HFF-Myc (cell line): ENCODE data around the gene CACNA1C.

Source experiments
- DNase-seq: peaks from one replicate; pipeline ENCODE4 v3.0.0-alpha.2; 2011; ENCODE audit warnings: low read depth; ENCODE audit errors: extremely low read depth
- H3K4me3 ChIP-seq: replicated peaks from 2 replicates; pipeline ENCODE4 v1.5.1; 2011; ENCODE audit warnings: low read depth, mild to moderate bottlenecking, control low read depth, low read length
- CTCF ChIP-seq: IDR thresholded peaks from 2 replicates; pipeline ENCODE4 v1.5.1; 2012; ENCODE audit warnings: mild to moderate bottlenecking, low read depth, low read length, control low read depth; ENCODE audit errors: missing control alignments

The CACNA1C gene

DNA sequence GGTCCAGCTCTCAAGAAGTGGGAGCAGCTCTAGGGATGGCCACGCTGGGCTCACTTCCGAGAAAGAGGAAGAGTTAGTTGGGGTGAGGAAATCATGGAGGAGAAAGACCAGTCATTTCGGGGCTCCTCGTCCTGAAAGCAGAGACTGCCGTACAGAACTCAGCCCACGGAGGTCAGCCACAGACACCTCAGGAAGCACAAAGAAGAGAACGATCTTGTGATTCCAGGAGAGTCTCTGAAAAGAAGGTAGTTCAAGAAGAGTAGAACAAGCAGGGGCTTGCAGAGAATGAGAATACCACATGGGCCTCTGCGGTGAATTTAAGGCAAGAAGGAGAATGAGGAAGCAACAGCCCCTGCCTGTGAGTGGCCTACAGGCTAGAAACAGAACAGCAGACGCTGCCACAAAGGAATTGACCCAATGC, 311.9 kb downstream of the CACNA1C start:
- no peak for TF ChIP-seq CTCF
- no peak for DNase-seq
- no peak overlapping the region for H3K4me3 ChIP-seq

- no peak overlapping the region for H3K4me3 ChIP-seq
- DNase-seq = no peak
- no peak for TF ChIP-seq CTCF
Measured at GRCh38 chr12:2366711-2367110, 313.9 kb downstream of the CACNA1C start.

GRCh38 chr12:2372178-2372577, 319.4 kb downstream of the CACNA1C start:
- H3K4me3 ChIP-seq = no peak overlapping the region
- no peak for DNase-seq
- no peak for TF ChIP-seq CTCF

DNA sequence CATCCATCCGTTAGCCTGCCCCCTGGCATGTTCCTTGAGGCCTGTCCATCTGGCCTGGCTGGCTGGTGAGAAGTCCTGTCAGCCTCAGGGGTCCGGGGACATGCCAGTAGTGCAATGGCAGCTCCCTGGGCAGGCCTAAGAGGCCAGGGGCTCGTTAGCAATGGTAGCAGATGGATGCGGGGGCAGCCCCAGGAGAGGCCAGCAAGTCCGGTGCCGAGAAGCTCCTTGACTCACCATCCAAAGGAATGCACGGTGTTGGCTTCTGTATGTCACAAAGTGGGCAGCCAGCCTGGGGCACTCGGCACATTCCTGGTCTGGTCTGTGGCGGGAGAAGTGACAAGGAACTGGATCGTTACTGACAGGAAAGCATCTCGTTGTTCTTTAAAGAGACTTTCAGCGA, 319.9 kb downstream of the CACNA1C start:
- no peak for TF ChIP-seq CTCF
- DNase-seq = no peak
- no peak overlapping the region for H3K4me3 ChIP-seq

DNA sequence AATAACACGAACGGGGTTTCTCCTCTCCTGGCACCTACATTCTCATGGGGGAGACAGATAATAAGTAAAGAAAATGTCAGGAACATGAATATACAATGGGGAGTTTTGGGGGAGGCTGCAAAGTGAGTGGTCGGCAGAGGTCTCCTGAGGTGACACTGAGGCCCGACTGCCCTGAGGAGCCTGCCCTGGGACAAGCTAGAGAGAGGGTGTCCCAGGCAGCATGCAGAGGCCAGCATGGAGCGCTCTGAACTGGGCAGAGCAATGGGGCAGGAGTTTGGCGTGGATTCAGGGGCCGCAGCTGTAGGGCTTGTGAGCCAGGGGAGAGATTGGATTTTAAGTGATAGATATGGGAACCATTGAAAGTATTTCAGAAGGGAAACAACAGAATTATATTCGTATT, 320.5 kb downstream of the CACNA1C start:
- TF ChIP-seq CTCF = no peak
- DNase-seq = no peak
- no peak overlapping the region for H3K4me3 ChIP-seq

DNA sequence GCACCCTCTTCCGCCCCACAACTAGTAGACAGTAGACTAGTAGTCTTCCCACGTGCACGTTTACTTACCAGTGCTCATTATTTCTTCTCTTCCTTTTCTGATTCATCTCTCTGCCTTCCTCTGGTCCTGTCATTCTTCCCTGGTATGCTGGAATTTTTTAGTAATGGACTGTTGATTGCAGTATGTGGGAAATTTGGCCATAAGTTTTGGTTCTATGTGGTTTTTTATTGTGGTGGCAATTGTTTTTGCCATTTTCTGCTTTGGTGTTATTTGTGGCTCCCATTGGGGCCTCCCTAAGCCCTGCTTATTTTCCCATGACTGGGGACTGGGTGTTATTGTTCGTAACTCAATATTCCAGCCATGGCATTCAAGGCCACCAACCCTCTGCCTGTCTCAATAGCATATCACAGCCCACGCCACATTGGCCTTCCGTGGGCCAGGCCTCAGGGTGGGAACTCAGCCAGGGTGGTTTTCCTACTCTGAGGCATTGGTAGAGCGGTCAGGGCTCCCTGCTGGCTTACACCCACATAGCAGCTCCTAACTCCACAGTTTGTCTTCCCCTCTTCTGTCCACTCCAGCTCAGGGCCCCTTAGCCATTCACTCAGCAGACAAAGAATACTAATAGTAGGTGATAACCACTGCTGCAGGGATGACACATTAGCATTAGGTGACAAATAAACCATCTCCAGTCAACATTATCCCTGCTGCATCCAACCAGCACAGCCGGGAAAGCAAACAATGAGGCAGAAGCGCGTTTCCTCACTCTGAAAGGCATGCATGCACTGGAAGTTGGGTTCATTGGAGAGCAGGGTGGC, 321.5 kb downstream of the CACNA1C start:
- H3K4me3 ChIP-seq = no peak overlapping the region
- no peak for TF ChIP-seq CTCF
- no peak for DNase-seq

DNA sequence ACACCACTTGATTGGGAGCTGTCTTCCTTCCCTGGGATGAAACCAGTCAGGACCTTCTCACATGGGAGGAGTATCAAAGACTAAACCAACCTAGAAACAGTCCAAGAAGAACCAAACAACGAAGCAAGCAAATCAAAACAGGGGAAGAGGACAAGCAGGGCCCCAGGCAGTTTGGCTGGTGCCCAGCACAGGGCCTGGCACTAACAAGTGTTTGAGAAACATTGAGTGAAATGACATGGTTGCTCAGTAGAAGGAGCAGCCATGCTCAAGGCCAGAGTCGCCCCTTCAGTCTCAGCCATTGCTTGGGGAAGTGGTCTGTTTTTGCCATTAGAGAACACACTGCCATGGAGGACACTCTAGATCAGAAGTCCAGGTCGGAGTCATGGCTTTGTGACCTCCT, 323.1 kb downstream of the CACNA1C start:
- no peak for DNase-seq
- no peak for TF ChIP-seq CTCF
- no peak overlapping the region for H3K4me3 ChIP-seq
